ENCODE measurements around the gene MARCHF3.

Gene MARCHF3

GRCh38 chr5:126875303-126875785, 155.0 kb downstream of the MARCHF3 start:
- Histone ChIP-seq H3K36me3 (ENCODE audit: control insufficient read depth in 2 of 2, insufficient read depth in 2 of 2, low read length in 2 of 2) (no peaks in the 10 kb centered on the region), H3K9me3 (ENCODE audit: control insufficient read depth in 2 of 2, low read length in 2 of 2) (no peaks in the 10 kb centered on the region), H3K9ac (ENCODE audit: low read length in 2 of 2) (no peak overlapping the region), H3K4me1 (ENCODE audit: control insufficient read depth, insufficient read depth, low read length) (peaks cover 15% of the 10 kb centered on the region), H3K27me3 (ENCODE audit: control insufficient read depth in 1 of 2, insufficient read depth in 2 of 2, low read length in 2 of 2) (no peaks in the 10 kb centered on the region), H3K27ac (ENCODE audit: low read length) (no peak overlapping the region), H3K4me3 (ENCODE audit: low read length in 2 of 2) (peak overlapping the region in 1 of 2 donors; percentile 15)

GRCh38 chr5:126872561-126873354, 157.6 kb downstream of the MARCHF3 start:
- no peak overlapping the region for H3K4me3 ChIP-seq (ENCODE audit: low read length in 2 of 2)
- no peaks in the 10 kb centered on the region for H3K9me3 ChIP-seq (ENCODE audit: control insufficient read depth in 2 of 2, low read length in 2 of 2)
- H3K9ac ChIP-seq (ENCODE audit: low read length in 2 of 2): no peak overlapping the region
- peaks cover 0 to 7% of the 10 kb centered on the region in 2 donors for H3K27me3 ChIP-seq (ENCODE audit: control insufficient read depth in 1 of 2, insufficient read depth in 2 of 2, low read length in 2 of 2)
- peaks cover 18% of the 10 kb centered on the region for H3K4me1 ChIP-seq (ENCODE audit: control insufficient read depth, insufficient read depth, low read length)
- H3K27ac ChIP-seq (ENCODE audit: low read length): no peak overlapping the region
- no peaks in the 10 kb centered on the region for H3K36me3 ChIP-seq (ENCODE audit: control insufficient read depth in 2 of 2, insufficient read depth in 2 of 2, low read length in 2 of 2)

GRCh38 chr5:126871441-126871840, 158.9 kb downstream of the MARCHF3 start:
- no peaks in the 10 kb centered on the region for H3K9me3 ChIP-seq (ENCODE audit: control insufficient read depth in 2 of 2, low read length in 2 of 2)
- no peak overlapping the region for H3K27ac ChIP-seq (ENCODE audit: low read length)
- H3K36me3 ChIP-seq (ENCODE audit: control insufficient read depth in 2 of 2, insufficient read depth in 2 of 2, low read length in 2 of 2): no peaks in the 10 kb centered on the region
- H3K9ac ChIP-seq (ENCODE audit: low read length in 2 of 2): no peak overlapping the region
- peaks cover 16% of the 10 kb centered on the region for H3K4me1 ChIP-seq (ENCODE audit: control insufficient read depth, insufficient read depth, low read length)
- H3K27me3 ChIP-seq (ENCODE audit: control insufficient read depth in 1 of 2, insufficient read depth in 2 of 2, low read length in 2 of 2): peaks cover 0 to 7% of the 10 kb centered on the region in 2 donors
- no peak overlapping the region for H3K4me3 ChIP-seq (ENCODE audit: low read length in 2 of 2)

GRCh38 chr5:126869005-126869451, 161.3 kb downstream of the MARCHF3 start:
- Histone ChIP-seq H3K4me1 (ENCODE audit: control insufficient read depth, insufficient read depth, low read length) (peaks cover 3% of the 10 kb centered on the region), H3K9me3 (ENCODE audit: control insufficient read depth in 2 of 2, low read length in 2 of 2) (no peaks in the 10 kb centered on the region), H3K36me3 (ENCODE audit: control insufficient read depth in 2 of 2, insufficient read depth in 2 of 2, low read length in 2 of 2) (no peaks in the 10 kb centered on the region), H3K27me3 (ENCODE audit: control insufficient read depth in 1 of 2, insufficient read depth in 2 of 2, low read length in 2 of 2) (peaks cover 0 to 7% of the 10 kb centered on the region in 2 donors), H3K27ac (ENCODE audit: low read length) (no peak overlapping the region), H3K9ac (ENCODE audit: low read length in 2 of 2) (no peak overlapping the region), H3K4me3 (ENCODE audit: low read length in 2 of 2) (peak overlapping the region; percentile 44 to 52)

GRCh38 chr5:126868338-126869004, 161.9 kb downstream of the MARCHF3 start:
- Histone ChIP-seq H3K27ac (ENCODE audit: low read length) (no peak overlapping the region), H3K9ac (ENCODE audit: low read length in 2 of 2) (no peak overlapping the region), H3K4me1 (ENCODE audit: control insufficient read depth, insufficient read depth, low read length) (peaks cover 3% of the 10 kb centered on the region), H3K36me3 (ENCODE audit: control insufficient read depth in 2 of 2, insufficient read depth in 2 of 2, low read length in 2 of 2) (no peaks in the 10 kb centered on the region), H3K4me3 (ENCODE audit: low read length in 2 of 2) (peak overlapping the region in 1 of 2 donors; percentile 52), H3K9me3 (ENCODE audit: control insufficient read depth in 2 of 2, low read length in 2 of 2) (no peaks in the 10 kb centered on the region), H3K27me3 (ENCODE audit: control insufficient read depth in 1 of 2, insufficient read depth in 2 of 2, low read length in 2 of 2) (peaks cover 0 to 7% of the 10 kb centered on the region in 2 donors)

- Histone ChIP-seq H3K27me3 (ENCODE audit: control insufficient read depth in 1 of 2, insufficient read depth in 2 of 2, low read length in 2 of 2) (peaks cover 0 to 7% of the 10 kb centered on the region in 2 donors), H3K27ac (ENCODE audit: low read length) (no peak overlapping the region)
Measured at GRCh38 chr5:126866851-126867636, 163.3 kb downstream of the MARCHF3 start.

GRCh38 chr5:126865299-126865698, 165.1 kb downstream of the MARCHF3 start:
- H3K4me3 ChIP-seq (ENCODE audit: low read length in 2 of 2): no peak overlapping the region
- no peaks in the 10 kb centered on the region for H3K36me3 ChIP-seq (ENCODE audit: control insufficient read depth in 2 of 2, insufficient read depth in 2 of 2, low read length in 2 of 2)
- peaks cover 3% of the 10 kb centered on the region for H3K4me1 ChIP-seq (ENCODE audit: control insufficient read depth, insufficient read depth, low read length)
- no peak overlapping the region for H3K9ac ChIP-seq (ENCODE audit: low read length in 2 of 2)
- no peak overlapping the region for H3K27ac ChIP-seq (ENCODE audit: low read length)
- H3K9me3 ChIP-seq (ENCODE audit: control insufficient read depth in 2 of 2, low read length in 2 of 2): no peaks in the 10 kb centered on the region
- H3K27me3 ChIP-seq (ENCODE audit: control insufficient read depth in 1 of 2, insufficient read depth in 2 of 2, low read length in 2 of 2): peaks cover 0 to 7% of the 10 kb centered on the region in 2 donors

More at GRCh38 chr5:126866851-126867636, 163.3 kb downstream of the MARCHF3 start:
- peaks cover 3% of the 10 kb centered on the region for H3K4me1 ChIP-seq (ENCODE audit: control insufficient read depth, insufficient read depth, low read length)
- no peaks in the 10 kb centered on the region for H3K36me3 ChIP-seq (ENCODE audit: control insufficient read depth in 2 of 2, insufficient read depth in 2 of 2, low read length in 2 of 2)
- no peaks in the 10 kb centered on the region for H3K9me3 ChIP-seq (ENCODE audit: control insufficient read depth in 2 of 2, low read length in 2 of 2)
- H3K4me3 ChIP-seq (ENCODE audit: low read length in 2 of 2): no peak overlapping the region
- H3K9ac ChIP-seq (ENCODE audit: low read length in 2 of 2): no peak overlapping the region

GRCh38 chr5:126864042-126864688, 166.2 kb downstream of the MARCHF3 start:
- Histone ChIP-seq H3K4me1 (ENCODE audit: control insufficient read depth, insufficient read depth, low read length) (peaks cover 2% of the 10 kb centered on the region), H3K9me3 (ENCODE audit: control insufficient read depth in 2 of 2, low read length in 2 of 2) (no peaks in the 10 kb centered on the region), H3K36me3 (ENCODE audit: control insufficient read depth in 2 of 2, insufficient read depth in 2 of 2, low read length in 2 of 2) (no peaks in the 10 kb centered on the region), H3K27ac (ENCODE audit: low read length) (no peak overlapping the region), H3K4me3 (ENCODE audit: low read length in 2 of 2) (no peak overlapping the region), H3K9ac (ENCODE audit: low read length in 2 of 2) (no peak overlapping the region), H3K27me3 (ENCODE audit: control insufficient read depth in 1 of 2, insufficient read depth in 2 of 2, low read length in 2 of 2) (peaks cover 0 to 7% of the 10 kb centered on the region in 2 donors)

- no peaks in the 10 kb centered on the region for H3K9me3 ChIP-seq (ENCODE audit: control insufficient read depth in 2 of 2, low read length in 2 of 2)
- peaks cover 2% of the 10 kb centered on the region for H3K4me1 ChIP-seq (ENCODE audit: control insufficient read depth, insufficient read depth, low read length)
- no peak overlapping the region for H3K4me3 ChIP-seq (ENCODE audit: low read length in 2 of 2)
- no peaks in the 10 kb centered on the region for H3K36me3 ChIP-seq (ENCODE audit: control insufficient read depth in 2 of 2, insufficient read depth in 2 of 2, low read length in 2 of 2)
- peaks cover 0 to under 1% of the 10 kb centered on the region in 2 donors for H3K27me3 ChIP-seq (ENCODE audit: control insufficient read depth in 1 of 2, insufficient read depth in 2 of 2, low read length in 2 of 2)
- no peak overlapping the region for H3K27ac ChIP-seq (ENCODE audit: low read length)
- no peak overlapping the region for H3K9ac ChIP-seq (ENCODE audit: low read length in 2 of 2)
Measured at GRCh38 chr5:126863402-126863801, 167.0 kb downstream of the MARCHF3 start.

GRCh38 chr5:126858441-126858840, 171.9 kb downstream of the MARCHF3 start:
- H3K9me3 ChIP-seq (ENCODE audit: control insufficient read depth in 2 of 2, low read length in 2 of 2): no peaks in the 10 kb centered on the region
- H3K27ac ChIP-seq (ENCODE audit: low read length): peak overlapping the region; percentile 31
- no peak overlapping the region for H3K4me3 ChIP-seq (ENCODE audit: low read length in 2 of 2)
- no peaks in the 10 kb centered on the region for H3K36me3 ChIP-seq (ENCODE audit: control insufficient read depth in 2 of 2, insufficient read depth in 2 of 2, low read length in 2 of 2)
- H3K9ac ChIP-seq (ENCODE audit: low read length in 2 of 2): no peak overlapping the region
- H3K27me3 ChIP-seq (ENCODE audit: control insufficient read depth in 1 of 2, insufficient read depth in 2 of 2, low read length in 2 of 2): no peaks in the 10 kb centered on the region
- peaks cover 14% of the 10 kb centered on the region for H3K4me1 ChIP-seq (ENCODE audit: control insufficient read depth, insufficient read depth, low read length)

All from stomach smooth muscle (tissue), 2 donors.